HG03025 (cell line): Measurements from ENCODE around the gene ZFP91.
A peak's percentile ranks its signal among the peaks of the same experiment; 100 is the strongest.
"Not testable (repeated sequence)": the region's sequence is repeated elsewhere in the genome, so short reads cannot be mapped to it uniquely, and the experiment has no call there.

Experiments used
- ATAC-seq: cut with Tn5 transposase; IDR thresholded peaks from one replicate; pipeline ENCODE4 v1.9.1; 2021; ENCODE audit warnings: mild to moderate bottlenecking, moderate library complexity; ENCODE audit not compliant: unreplicated experiment, low FRiP score

The ZFP91 gene, protein sequence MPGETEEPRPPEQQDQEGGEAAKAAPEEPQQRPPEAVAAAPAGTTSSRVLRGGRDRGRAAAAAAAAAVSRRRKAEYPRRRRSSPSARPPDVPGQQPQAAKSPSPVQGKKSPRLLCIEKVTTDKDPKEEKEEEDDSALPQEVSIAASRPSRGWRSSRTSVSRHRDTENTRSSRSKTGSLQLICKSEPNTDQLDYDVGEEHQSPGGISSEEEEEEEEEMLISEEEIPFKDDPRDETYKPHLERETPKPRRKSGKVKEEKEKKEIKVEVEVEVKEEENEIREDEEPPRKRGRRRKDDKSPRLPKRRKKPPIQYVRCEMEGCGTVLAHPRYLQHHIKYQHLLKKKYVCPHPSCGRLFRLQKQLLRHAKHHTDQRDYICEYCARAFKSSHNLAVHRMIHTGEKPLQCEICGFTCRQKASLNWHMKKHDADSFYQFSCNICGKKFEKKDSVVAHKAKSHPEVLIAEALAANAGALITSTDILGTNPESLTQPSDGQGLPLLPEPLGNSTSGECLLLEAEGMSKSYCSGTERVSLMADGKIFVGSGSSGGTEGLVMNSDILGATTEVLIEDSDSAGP

DNA sequence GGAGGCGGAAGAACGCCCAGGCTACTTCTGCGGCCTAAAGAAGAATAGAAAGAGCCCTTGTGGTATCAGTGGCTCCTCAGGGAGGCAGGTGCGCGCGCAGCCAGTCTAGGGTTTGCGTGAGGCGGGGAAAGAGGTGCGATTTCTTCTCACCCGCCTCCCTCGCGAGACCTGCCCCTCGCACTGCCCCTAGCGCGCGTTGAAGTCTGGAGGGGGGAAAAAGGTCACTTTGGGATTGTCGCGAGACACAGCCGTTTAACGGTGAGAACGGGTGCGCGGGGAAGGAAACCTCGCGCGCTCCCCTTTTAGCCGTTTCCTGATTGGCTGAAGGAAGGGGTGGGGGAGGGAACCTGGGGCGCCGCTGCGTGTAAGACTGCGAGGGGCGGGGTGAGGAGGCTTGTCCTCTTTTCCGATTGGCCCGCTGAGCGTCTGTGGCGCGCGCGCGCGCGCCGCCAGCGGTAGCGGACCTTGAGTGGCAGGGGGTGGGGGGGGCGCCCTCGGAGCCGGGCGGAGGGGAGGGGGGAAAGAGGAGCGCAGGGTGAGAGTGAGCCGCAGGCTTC is at the start of gene ZFP91:
TSS of gene ZFP91 (plus strand) at position 429 of the 557 bp plus-strand sequence. CDS start 219 bp downstream, outside the sequence.
- peak; percentile 29 for ATAC-seq

DNA sequence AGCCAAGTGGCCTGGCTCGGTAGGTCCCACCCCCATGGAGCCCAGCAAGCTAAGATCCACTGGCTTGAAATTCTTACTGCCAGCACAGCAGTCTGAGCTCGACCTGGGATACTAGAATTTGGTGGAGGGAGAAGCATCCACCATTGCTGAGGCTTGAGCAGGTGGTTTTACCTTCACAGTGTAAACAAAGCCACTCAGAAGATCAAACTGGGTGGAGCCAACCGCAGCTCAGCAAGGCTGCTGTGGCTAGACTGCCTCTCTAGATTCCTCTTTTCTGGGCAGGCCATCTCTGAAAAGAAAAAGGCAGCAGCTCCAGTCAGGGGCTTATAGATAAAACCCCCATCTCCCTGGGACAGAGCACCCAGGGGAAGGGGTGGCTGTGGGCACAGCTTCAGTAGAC is 48.6 kb upstream of the ZFP91 start:
- ATAC-seq, result no peak

DNA sequence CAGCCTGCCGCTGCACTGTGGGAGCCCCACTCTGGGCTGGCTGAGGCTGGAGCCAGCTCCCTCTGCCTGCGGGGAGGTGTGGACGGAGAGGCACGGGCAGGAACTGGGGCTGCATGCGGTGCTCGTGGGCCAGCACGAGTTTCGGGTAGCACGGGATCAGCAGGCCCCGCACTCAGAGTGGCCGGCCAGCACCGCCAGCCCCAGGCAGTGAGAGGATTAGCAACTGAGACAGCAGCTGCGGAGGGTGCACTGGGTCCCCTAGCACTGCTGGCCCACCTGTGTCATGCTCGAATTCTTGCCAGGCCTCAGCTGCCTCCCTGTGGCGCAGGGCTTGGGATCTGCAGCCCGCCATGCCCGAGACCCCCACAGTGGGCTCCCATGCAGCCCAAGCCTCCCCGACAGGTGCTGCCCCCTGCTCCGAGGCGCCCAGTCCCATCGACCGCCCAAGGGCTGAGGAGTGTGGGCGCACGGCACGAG is 47.0 kb upstream of the ZFP91 start:
- ATAC-seq, result no peak

DNA sequence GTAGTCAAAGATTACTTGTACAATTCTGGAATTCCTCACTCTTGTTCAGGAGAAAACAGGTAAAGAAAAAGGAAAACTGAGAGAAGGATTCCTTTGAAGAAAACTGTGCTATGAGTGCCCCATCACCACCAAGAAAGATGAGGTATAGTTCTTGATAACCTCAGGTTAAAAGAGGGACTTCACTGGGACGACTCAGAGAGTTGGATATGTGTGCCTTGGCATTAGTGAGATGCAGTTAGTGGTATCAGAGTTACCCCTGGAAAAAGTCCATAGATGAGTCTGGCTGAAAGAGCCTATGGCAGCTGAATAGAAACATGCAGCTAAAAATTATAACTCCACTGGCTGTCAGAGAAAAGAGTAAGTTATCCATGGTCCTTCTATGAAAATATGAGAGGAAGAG is 32.0 kb upstream of the ZFP91 start:
- ATAC-seq, result no peak

DNA sequence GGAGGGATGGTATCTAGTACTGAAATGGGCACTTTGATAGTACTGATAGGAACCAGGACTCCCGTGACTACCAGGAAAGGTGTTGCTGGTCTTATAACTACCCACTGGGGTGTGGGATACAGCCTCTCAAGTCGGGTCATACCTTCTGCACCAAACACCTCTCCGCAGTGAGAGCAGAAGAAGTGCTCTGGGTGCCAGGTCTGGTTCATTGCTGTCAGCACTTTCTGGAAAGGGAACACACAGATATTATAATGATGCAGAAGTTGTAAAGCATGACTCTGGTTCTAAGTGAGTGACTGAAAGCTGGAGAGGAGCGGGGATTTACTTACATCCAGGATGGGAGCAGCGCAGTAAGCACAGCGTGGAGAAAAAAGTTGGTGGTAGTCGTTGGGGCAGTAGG is 29.2 kb upstream of the ZFP91 start:
- ATAC-seq, result no peak

DNA sequence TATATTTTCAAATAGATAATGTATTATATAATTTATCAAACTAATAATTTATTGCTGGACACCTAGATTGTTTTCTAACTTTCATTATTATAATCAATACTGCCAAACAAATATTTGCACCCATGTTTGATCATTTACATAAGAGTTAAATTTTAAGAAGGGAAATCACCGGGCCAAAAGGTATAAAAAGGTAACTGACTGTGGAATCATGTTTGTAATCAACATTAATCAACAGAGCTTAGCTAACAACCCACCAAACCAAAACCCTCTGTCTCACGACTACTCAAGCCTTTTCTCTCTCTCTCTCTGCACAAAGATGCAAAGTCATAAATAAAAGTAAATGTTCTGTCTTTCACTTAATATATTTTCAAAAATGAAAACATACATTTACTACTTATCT is 18.0 kb upstream of the ZFP91 start:
- ATAC-seq, result no peak

DNA sequence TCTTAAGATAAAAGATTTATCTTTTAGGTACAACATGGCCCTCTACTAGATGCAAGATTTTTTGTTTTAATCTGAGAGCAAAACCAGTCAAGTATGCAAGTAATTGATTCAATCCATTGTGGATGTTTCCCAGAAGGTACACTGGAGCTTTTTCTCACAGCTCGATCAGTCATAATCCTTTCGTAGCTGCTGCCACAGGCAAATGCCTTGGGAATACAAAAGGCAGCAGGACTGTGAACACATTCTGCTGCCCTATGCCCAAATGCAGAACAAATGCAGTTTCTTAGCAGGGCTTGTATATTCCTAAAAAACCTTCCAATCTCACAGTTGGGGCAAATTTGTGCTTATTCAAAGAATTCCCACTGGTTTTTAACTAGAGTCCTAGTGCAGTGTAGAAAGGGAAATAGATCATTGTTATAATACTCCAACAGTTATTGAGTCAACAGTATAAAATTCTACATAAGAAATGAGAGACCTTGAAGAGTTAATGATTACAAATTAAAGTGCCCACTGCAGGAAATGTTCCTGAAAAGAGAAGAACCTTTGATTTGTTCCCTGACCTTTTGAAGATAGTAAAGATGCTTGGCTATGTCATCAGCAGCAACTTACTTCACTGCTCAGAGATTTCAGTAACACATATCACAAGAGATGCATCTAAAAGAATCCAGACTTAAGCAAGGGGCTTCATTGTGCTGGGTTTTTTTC is 17.3 kb upstream of the ZFP91 start:
- no peak for ATAC-seq

DNA sequence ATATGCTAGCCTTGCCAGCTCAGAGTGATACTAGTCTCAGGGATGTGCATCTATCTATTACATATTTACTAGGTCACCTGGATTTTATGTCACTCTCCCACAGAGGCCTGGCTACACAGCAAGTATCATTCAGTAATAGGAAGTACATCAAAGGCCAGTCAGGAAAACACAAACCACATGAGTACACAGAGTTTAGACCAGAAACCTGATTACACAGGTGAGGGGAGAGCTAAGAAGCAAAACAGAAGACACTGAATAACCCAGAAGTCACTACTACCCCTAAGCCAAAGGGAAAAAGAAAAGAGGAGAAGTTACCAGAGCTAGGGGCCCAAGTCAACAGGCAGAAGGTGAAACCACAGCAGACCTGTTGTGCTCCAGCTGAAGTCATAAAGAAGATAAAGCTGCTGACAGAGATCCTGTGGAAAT is 16.5 kb upstream of the ZFP91 start:
- ATAC-seq, result no peak

DNA sequence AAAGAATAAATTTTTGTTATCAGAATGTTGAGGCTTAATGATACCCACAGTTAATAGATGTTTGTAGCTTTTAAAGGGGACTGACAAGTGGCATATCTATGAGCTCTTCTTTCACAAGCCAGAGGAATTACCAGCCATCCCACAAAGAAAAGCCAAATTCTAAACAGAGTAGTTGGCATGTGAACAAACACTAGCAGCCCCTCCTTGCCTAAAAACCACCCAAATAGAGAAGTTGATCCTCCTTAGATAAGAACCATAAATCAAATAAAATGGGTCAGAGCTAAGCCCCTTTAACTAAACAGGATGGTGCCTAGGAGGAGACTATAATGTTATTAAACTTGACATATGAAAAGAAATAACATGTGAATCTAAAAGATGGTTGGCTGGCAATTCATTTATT is 14.6 kb upstream of the ZFP91 start:
- ATAC-seq, result no peak

DNA sequence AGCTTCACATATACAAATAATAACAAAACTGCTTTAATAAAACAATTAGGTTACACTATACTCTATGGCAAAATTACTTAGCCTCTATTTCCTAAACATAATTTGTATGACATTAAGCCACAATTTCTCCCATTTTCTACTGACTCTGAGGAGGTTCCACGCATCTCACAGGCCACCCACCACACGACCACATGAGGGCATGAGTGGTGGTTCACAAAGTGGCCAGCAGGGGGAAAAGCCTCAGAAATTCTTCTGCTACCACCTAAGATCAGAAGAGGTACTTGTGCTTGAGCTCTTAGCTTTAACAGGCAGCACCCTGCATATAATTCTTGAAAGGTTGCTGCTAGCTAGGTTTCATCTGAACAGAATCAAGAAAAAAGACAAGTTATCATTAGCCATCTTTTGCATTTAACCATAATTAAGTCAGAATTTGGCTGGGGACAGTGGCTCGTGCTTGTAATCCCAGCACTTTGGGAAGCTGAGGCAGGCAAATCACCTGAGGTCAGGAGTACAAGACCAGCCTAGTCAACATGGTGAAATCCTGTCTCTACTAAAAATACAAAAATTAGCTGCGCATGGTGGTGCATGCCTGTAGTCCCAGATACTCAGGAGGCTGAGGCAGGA is 10.9 kb upstream of the ZFP91 start:
- peak; percentile 87 for ATAC-seq

DNA sequence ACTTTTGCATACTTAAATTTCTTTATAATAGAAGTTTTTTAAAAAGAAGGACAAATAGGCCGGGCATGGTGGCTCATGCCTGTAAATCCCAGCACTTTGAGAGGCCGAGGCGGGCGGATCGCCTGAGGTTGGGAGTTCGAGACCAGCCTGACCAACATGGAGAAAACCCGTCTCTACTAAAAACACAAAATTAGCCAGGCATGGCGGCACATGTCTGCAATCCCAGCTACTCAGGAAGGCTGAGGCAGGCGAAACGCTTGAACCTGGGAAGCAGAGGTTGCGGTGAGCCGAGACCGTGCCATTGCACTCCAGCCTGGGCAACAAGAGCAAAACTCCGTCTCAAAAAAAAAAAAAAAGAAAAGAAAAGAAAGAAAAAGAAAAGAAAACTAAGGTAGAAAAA is 6.0 kb upstream of the ZFP91 start:
- not testable (repeated sequence) for ATAC-seq

DNA sequence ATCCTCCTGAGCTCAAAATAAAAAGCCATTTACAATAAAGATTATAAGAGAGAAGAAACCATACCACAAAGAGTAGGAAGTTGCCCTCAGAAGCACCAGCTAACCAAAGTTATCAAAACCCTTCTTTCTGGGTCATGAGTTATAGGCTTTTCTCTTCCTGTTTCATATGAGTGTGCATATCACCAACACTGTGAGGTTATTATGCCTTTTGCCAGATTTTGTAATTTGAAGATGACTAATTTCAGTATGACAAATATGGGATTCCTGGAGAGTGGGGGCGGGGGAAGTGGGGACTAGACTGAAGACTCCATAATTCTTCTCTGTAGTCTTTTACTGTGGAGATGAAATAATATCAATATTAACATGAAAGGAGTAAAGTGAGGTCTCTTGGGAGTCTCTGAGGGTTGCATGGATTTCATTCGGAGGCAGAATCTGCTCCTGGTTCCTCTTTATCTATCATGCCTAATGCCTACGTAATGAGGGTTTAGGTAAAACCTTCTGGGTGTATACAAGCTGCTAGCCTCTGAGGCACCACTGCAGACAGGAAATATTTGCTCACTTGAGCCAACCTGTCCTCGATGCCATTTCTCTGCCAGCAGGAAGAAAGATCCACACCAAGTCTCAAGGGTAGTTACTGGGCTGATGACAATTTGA is 5.3 kb upstream of the ZFP91 start:
- no peak for ATAC-seq

DNA sequence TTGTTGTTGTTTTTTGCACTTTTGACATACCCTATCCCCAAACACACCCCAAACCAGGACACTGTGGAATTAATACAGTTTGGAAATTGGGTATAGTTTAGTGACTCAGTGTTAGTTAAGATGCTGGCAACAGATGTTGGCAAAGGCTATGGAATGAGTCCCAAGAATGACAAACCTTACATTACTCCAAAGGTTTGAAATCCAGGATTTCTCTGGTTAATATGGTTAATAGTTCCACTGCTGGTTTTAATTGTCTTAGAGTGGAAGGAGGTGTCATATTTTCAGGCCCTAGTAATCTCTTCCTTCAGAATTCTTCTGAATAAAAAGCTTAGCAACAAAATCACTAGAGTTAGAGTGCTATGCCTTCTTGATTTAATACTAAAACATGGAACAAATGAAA is 4.0 kb upstream of the ZFP91 start:
- no peak for ATAC-seq

DNA sequence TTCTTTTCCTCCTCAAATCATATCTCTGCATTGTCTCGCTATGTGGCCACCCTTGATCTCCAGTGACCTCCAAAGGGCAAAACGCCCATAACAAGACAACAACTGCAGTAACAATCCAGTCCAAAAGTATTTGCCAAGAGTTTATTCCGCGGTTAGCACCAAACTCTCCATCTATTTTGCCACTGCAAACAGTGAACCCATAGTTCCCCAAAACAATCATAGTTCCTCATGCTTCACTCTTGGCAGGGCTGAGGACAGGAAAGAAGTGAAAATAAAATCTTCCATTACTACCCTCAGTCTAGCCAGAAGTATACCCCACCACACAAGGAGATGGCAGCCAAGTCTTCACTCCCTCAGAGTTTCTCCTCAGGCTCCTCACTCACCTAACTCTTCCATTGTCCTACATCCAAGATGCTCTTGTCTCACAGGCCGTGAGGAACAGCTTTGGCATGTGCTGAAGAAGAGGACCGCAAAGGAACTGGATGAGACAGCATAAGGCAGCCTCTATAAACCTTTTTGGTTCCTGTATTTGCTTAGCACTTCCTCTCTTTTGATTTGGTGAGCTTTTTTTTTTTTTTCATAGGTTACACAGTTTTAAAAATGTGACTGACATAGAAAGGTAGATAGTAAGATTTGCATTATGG is 3.4 kb upstream of the ZFP91 start, which contains the start of gene LPXN:
TSS of gene LPXN (minus strand) at position 480 of the 644 bp plus-strand sequence. CDS start at position 396, 84 bp downstream.
- ATAC-seq, result no peak

DNA sequence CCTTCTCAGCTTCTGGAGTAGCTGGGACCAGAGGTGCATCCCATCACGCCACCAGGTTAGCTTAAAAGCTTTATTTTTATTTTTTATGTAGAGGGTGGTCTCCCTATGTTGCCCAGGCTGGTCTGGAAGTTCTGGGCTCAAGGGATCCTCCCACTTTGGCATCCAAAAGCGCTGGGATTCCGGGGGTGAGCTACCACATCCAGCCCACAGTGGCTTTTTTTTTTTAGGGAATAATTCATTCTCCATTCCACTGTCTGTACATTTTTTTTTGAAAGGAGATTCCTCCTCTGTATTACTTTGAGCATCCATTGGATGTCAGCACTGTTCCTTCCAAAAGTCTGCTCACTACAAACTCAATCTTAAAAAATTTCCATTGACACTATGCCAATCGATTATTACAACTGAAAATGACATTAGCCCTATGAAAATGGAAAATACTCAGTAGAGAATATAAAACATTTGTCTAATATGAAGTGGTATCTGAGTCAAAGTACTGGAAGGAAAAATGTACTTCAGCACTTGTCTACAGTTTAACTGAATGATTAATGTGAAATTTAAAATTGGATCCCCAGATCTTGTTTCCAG is 1.9 kb upstream of the ZFP91 start:
- ATAC-seq, result no peak

DNA sequence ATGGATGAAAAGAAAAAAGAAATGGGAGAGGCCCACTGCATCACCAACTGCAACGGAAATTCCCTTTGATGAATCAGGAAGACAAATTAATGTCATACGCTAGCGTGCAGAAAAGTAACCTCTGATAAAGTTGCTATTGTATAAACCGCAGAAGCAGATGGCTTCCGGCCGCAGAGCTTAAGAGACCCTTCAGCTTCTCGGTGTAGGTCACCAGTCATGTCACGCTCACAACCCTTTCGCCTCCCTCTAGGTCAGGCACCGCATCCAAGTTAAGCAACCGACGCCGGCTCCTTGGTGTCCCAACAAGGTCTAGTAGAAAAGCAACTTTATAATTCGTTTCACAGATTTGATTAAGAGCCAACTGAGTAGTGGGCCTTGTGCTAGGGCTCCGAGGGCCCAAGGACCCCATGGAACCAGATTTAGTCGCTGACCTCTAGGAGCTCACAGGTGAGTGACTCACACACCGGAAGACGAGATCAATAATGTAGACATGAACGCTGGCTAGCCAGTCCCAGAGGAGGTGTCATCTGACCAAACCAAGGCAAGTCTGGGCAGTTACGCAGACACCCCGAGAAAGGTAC is 1.2 kb upstream of the ZFP91 start:
- peak; percentile 45 for ATAC-seq

DNA sequence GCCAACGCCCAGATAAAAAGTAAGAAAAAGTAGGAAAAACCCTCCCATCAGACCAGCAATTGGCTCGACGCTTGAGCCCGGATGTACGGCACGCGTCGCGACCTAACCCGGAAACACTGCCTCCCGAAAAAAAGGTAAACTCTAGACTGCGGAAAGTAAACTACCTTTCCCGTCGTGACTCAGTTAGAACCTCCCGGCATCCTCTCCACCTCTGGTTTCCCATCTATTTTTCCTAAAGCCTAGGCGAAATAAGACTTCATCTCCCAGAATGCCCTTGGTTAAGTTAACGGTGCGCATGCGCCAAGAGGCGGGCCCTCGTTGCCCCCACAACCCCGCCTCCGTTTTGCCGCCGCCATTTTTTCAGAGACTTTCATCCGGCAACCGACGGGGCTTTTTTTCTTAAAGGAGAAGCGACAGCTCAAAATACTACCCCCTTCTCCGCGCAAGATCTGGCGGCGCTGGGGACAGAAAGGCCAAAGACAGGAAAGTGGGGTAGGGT is 678 bp upstream of the ZFP91 start:
- peak; percentile 41 for ATAC-seq
